ENCODE results near the gene ATP13A4.

The ATP13A4 gene

GRCh38 chr3:193391902-193392301, 162.8 kb downstream of the ATP13A4 start:
- DNase-seq, result no peak

GRCh38 chr3:193389335-193389734, 165.4 kb downstream of the ATP13A4 start:
- DNase-seq, result peak; percentile 51

GRCh38 chr3:193388361-193388760, 166.3 kb downstream of the ATP13A4 start:
- no peak for DNase-seq

GRCh38 chr3:193387596-193387995, 167.1 kb downstream of the ATP13A4 start:
- DNase-seq, result no peak

- DNase-seq, result no peak
Measured at GRCh38 chr3:193378706-193379105, 176.0 kb downstream of the ATP13A4 start, which contains the start of gene ATP13A5. TSS of gene ATP13A5 (minus strand) at chr3:193378753. CDS start at chr3:193378725, 28 bp downstream.

GRCh38 chr3:193377591-193377990, 177.1 kb downstream of the ATP13A4 start:
- DNase-seq, result no peak

GRCh38 chr3:193375614-193376013, 179.1 kb downstream of the ATP13A4 start:
- no peak for DNase-seq

- no peak for DNase-seq
Measured at GRCh38 chr3:193372783-193373182, 181.9 kb downstream of the ATP13A4 start.

- no peak for DNase-seq
Measured at GRCh38 chr3:193367868-193368267, 186.8 kb downstream of the ATP13A4 start.

- DNase-seq, result no peak
Measured at GRCh38 chr3:193357291-193357690, 197.4 kb downstream of the ATP13A4 start.

- no peak for DNase-seq
Measured at GRCh38 chr3:193354423-193354822, 200.3 kb downstream of the ATP13A4 start.

All from NCI-H1436 treated with DMSO at 0.1 percent for 48 hours (cell line).